NCI-H1436 treated with DMSO at 0.1 percent for 48 hours (cell line): ENCODE results near the gene C13orf46.

Experiments used
- DNase-seq: peaks from one replicate; lab custom pipeline; 2025; lab: John Stamatoyannopoulos, UW

The C13orf46 gene

GRCh38 chr13:113954046-113954835 is 19.6 kb downstream of the C13orf46 start:
- DNase-seq, result no peak

GRCh38 chr13:113953561-113953960 is 20.3 kb downstream of the C13orf46 start:
- DNase-seq, result no peak

- DNase-seq, result no peak
Measured at GRCh38 chr13:113952983-113953520, 20.8 kb downstream of the C13orf46 start.

GRCh38 chr13:113952151-113952982 is 21.5 kb downstream of the C13orf46 start:
- no peak for DNase-seq

GRCh38 chr13:113951246-113951999 is 22.5 kb downstream of the C13orf46 start:
- no peak for DNase-seq

GRCh38 chr13:113950451-113951245 is 23.2 kb downstream of the C13orf46 start:
- DNase-seq, result no peak

GRCh38 chr13:113949546-113949945 is 24.3 kb downstream of the C13orf46 start:
- no peak for DNase-seq

GRCh38 chr13:113948034-113948742 is 25.7 kb downstream of the C13orf46 start:
- no peak for DNase-seq

GRCh38 chr13:113947311-113948033 is 26.4 kb downstream of the C13orf46 start:
- no peak for DNase-seq

GRCh38 chr13:113946409-113947181 is 27.3 kb downstream of the C13orf46 start:
- no peak for DNase-seq

GRCh38 chr13:113945857-113946408 is 27.9 kb downstream of the C13orf46 start:
- no peak for DNase-seq

- DNase-seq, result no peak
Measured at GRCh38 chr13:113943821-113944565, 29.9 kb downstream of the C13orf46 start.

- DNase-seq, result no peak
Measured at GRCh38 chr13:113942591-113943103, 31.2 kb downstream of the C13orf46 start.

- no peak for DNase-seq
Measured at GRCh38 chr13:113941571-113942191, 32.2 kb downstream of the C13orf46 start.

GRCh38 chr13:113939944-113940297 is 34.0 kb downstream of the C13orf46 start:
- DNase-seq, result no peak

- no peak for DNase-seq
Measured at GRCh38 chr13:113939129-113939943, 34.5 kb downstream of the C13orf46 start.

- DNase-seq, result no peak
Measured at GRCh38 chr13:113938716-113939115, 35.2 kb downstream of the C13orf46 start.
